GM13976 (cell line): ENCODE results near the gene NUDT13.

Experiments used
- DNase-seq: peaks from one replicate; pipeline ENCODE4 v3.0.0; 2012; ENCODE audit warnings: low spot score
- CTCF ChIP-seq: IDR thresholded peaks from 2 replicates; pipeline ENCODE4 v1.5.1; 2012; ENCODE audit warnings: borderline replicate concordance, mild to moderate bottlenecking; ENCODE audit not compliant: insufficient read depth; ENCODE audit errors: extremely low read depth, missing control alignments, control extremely low read depth
- in situ Hi-C: fragments of 300-500 bp; cut with MboI; formaldehyde crosslinking; loops from one replicate; pipeline ENCODE4 v1.12.0; 2022; ENCODE audit warnings: low sequenced_read_pairs, mixed read lengths, inconsistent platforms; ENCODE audit not compliant: unreplicated experiment

The NUDT13 gene

GRCh38 chr10:73092830-73093229 lies 17.4 kb upstream of the NUDT13 start:
- no peak for TF ChIP-seq CTCF
- in situ Hi-C loops = no loop called here
- no peak for DNase-seq

- in situ Hi-C loops = no loop called here
- TF ChIP-seq CTCF = no peak
- DNase-seq = no peak
Observed at GRCh38 chr10:73093922-73094850, 16.1 kb upstream of the NUDT13 start.

- TF ChIP-seq CTCF = no peak
- in situ Hi-C loops = no loop called here
- DNase-seq = no peak
Observed at GRCh38 chr10:73094986-73095480, 15.2 kb upstream of the NUDT13 start.

- DNase-seq = no peak
- no peak for TF ChIP-seq CTCF
- in situ Hi-C loops = no loop called here
Observed at GRCh38 chr10:73095481-73096021, 14.7 kb upstream of the NUDT13 start.

GRCh38 chr10:73096041-73096448 lies 14.2 kb upstream of the NUDT13 start:
- DNase-seq = peak; percentile 62
- TF ChIP-seq CTCF = no peak
- in situ Hi-C loops = no loop called here

- peak; percentile 86 for TF ChIP-seq CTCF
- DNase-seq = peak; percentile 99
- in situ Hi-C loops = no loop called here
Observed at GRCh38 chr10:73096449-73097304, 13.6 kb upstream of the NUDT13 start, which contains the start of gene P4HA1. TSS of gene P4HA1 (minus strand) at chr10:73096866. CDS start at chr10:73074883, 21,983 bp downstream.
